ENCODE results near the gene STRIP2.
"Not testable (repeated sequence)": the region's sequence is repeated elsewhere in the genome, so short reads cannot be mapped to it uniquely, and the experiment has no call there.

The STRIP2 gene

GRCh38 chr7:129421717-129422250, 12.4 kb upstream of the STRIP2 start:
- no peak for DNase-seq

GRCh38 chr7:129422727-129423126, 11.5 kb upstream of the STRIP2 start:
- DNase-seq = no peak

GRCh38 chr7:129423700-129424410, 10.4 kb upstream of the STRIP2 start:
- no peak for DNase-seq

- no peak for DNase-seq
Observed at GRCh38 chr7:129426482-129426881, 7.8 kb upstream of the STRIP2 start.

GRCh38 chr7:129427526-129428045, 6.6 kb upstream of the STRIP2 start:
- no peak for DNase-seq

- DNase-seq = no peak
Observed at GRCh38 chr7:129431911-129432643, 2.2 kb upstream of the STRIP2 start.

- no peak for DNase-seq
Observed at GRCh38 chr7:129434675-129435318, 565 bp downstream of the STRIP2 start.

- DNase-seq = no peak
Observed at GRCh38 chr7:129435414-129435829, 1.2 kb downstream of the STRIP2 start.

- no peak for DNase-seq
Observed at GRCh38 chr7:129436335-129436923, 2.2 kb downstream of the STRIP2 start.

- no peak for DNase-seq
Observed at GRCh38 chr7:129437190-129437589, 3.0 kb downstream of the STRIP2 start.

- no peak for DNase-seq
Observed at GRCh38 chr7:129438281-129438838, 4.1 kb downstream of the STRIP2 start.

- DNase-seq = peak; percentile 64 to 81
Observed at GRCh38 chr7:129438839-129439651, 4.8 kb downstream of the STRIP2 start.

GRCh38 chr7:129439963-129440625, 5.9 kb downstream of the STRIP2 start:
- no peak for DNase-seq

- DNase-seq = no peak
Observed at GRCh38 chr7:129443612-129444011, 9.4 kb downstream of the STRIP2 start.

GRCh38 chr7:129444776-129445175, 10.5 kb downstream of the STRIP2 start:
- DNase-seq = peak in 1 of 2 donors; percentile 16

GRCh38 chr7:129446925-129447324, 12.7 kb downstream of the STRIP2 start:
- not testable (repeated sequence) for DNase-seq

- DNase-seq = not testable (repeated sequence)
Observed at GRCh38 chr7:129447445-129447844, 13.2 kb downstream of the STRIP2 start.

GRCh38 chr7:129448608-129449007, 14.4 kb downstream of the STRIP2 start:
- not testable (repeated sequence) for DNase-seq

- DNase-seq = no peak
Observed at GRCh38 chr7:129450295-129450694, 16.1 kb downstream of the STRIP2 start.

- no peak for DNase-seq
Observed at GRCh38 chr7:129452589-129453231, 18.5 kb downstream of the STRIP2 start.

Measured in inflammatory macrophage (primary cell).